ENCODE results near the gene MICAL2.

GRCh38 chr11:12159351-12160099 lies 49.1 kb downstream of the MICAL2 start:
- TF ChIP-seq CTCF (IDR thresholded peaks at IDR 0.05; ENCODE audit: low read depth, low read length) (no peak), EZH2phosphoT487 (IDR thresholded peaks at IDR 0.05; ENCODE audit: low read depth) (no peak)
